CD4-positive, alpha-beta T cell treated with Interleukin-4 for 1 hour (primary cell): ENCODE data around the gene P2RY2.
"Not testable (repeated sequence)": the region's sequence is repeated elsewhere in the genome, so short reads cannot be mapped to it uniquely, and the experiment has no call there.

ENCODE experiments used
- DNase-seq, 2 donors: peaks; one replicate each; pipeline ENCODE4 v3.0.0-alpha.2; 2020 to 2022

The P2RY2 gene

DNA sequence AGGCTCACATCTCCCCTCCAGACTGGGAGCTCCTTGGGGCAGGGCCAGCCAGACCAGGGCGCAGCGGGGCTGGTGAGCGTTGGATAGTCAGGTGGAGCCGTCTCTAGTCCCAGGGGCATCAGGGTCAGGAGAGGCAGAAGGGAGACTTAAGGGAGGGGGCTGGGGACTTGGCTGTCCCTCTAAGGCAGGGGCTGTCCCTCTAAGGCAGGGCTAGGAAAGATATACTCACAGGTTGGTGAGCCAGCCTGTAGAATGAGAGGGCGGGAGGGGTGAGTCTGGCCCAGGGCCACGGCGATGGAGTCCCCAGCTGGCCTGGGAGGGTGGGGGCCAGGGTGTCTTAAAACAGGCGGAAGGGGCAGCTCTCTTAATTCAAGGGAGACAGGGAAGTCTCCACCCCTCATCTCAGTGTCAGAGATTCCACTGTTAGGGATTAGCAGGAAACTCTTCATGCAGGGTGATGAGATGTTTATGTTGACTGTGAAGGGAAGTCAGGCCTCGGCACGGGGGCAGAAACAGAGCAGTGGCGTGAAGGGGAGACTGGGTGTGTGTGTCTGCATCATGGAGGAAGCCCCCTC, 11.3 kb downstream of the P2RY2 start:
- no peak for DNase-seq

DNA sequence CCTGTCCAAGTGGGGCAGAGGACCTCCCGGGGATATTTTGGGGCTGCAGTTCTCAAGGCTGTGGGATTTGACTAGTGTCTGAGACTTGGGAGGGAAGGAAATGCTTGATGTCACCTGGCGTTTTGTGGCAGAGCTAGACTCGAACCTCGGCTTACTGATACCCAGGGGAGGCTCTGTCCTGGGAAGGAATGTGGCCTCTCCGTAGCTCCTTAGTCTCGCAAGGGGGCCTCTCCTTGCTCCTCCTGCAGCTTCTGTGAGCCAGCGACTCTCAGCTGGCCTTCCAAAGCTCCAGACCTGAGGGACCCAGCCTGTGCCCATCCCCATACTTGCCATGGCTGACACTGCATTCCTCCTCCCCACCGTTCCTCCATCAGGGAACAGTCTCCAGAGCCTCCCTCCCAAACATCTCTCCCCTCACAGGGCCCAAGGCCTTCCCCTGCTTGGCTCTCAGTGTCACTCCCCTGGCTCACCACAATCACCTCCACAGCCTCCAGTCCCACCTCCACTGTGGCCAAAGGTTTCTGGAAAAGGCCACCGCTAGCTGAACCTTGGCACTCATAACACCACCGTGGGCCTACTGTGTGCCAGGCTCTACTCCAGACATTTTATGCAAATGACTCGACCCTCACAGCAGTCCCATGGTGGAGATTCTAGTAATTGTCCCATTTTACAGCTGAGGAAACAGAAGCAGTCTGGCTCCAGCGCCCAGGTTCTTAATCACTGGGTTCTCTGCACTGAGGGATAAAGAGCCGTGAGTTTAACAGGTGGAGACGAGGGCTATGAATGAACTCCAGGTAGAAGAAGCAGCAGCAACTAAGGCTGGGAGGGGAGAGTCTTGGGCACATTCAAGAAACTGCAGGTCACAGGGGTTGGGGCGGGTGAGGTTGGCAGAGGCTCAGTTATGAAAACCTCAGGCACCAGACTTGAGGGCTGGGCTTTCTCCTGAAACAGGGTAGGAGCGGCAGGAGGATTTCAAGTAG, 12.1 kb downstream of the P2RY2 start:
- DNase-seq, result no peak

DNA sequence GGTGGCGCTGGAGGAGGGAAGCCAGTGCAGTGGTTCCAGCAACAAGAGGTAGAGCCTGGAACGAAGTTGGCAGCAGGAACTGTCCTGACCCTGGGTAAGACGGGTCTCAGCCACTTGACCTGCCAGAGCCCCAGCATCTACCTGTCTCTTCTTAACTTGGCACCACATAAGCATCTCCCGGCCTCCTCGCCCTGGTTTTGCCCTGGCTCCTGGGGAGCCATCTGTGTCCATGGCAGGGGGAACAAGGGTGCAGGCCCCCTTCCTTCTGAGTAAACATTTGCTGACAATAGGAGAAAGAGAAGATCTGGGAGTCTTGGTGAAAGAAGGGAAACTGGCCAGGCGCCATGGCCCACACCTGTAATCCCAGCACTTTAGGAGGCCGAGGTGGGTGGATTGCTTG, 12.8 kb downstream of the P2RY2 start:
- no peak for DNase-seq

DNA sequence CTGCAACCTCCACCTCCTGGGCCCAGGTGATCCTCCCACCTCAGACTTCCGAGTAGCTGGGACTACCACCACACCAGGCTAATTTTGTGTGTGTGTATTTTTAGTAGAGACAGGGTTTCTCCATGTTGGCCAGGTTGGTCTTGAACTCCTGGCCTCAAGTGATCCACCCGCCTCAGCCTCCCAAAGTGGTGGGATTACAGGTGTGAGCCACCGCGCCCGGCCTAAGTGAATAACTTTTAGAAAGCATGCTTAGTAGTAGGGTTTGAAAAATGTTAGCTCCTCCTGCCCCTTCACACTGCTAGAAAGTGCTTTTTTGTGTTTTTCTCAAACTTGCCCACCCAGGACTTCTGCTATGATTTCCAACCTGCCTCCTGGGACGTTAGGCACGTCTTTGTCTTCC, 14.4 kb downstream of the P2RY2 start:
- not testable (repeated sequence) for DNase-seq

DNA sequence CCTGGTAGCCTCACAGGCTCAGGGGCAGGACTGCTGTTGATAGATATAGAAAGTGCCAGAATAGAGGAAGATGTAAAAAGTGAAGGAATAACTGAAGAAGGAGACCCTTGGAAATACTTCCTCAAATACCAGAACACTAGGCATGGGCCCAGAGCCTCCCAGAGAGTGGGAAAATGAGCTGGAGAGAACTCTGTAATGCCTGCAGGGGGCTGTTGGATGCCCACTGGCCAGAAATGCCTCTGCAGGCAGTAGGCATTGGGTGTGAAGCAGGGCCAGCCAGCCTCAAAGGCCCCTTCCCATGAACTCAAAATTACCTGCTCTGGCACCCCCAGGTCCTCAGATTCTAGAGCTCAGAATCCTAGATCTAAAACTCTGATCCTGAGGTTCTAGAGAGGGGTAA, 15.1 kb downstream of the P2RY2 start:
- no peak for DNase-seq

DNA sequence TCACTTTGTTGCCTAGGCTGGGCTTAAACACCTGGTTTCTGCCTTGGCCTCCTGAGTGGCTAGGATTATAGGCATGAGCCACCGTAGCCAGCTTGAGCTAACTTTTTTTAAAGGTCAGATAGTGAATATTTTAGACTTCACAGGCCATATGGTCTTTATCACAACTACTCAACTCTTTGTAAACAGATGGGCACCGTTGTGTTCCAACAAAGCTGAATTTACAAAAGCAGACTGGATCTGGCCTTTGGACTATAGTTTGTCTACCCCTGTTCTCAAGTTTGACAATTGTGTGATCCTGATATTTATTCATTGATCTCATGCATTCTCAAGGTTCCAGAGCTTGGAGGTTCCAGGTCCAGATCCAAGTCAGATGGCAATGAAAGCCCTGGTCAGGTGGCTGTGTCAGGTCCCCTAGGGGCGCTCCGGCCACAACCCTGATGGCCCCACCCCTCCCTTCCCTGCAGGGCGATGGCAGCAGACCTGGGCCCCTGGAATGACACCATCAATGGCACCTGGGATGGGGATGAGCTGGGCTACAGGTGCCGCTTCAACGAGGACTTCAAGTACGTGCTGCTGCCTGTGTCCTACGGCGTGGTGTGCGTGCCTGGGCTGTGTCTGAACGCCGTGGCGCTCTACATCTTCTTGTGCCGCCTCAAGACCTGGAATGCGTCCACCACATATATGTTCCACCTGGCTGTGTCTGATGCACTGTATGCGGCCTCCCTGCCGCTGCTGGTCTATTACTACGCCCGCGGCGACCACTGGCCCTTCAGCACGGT, 15.8 kb downstream of the P2RY2 start:
- DNase-seq, result no peak

DNA sequence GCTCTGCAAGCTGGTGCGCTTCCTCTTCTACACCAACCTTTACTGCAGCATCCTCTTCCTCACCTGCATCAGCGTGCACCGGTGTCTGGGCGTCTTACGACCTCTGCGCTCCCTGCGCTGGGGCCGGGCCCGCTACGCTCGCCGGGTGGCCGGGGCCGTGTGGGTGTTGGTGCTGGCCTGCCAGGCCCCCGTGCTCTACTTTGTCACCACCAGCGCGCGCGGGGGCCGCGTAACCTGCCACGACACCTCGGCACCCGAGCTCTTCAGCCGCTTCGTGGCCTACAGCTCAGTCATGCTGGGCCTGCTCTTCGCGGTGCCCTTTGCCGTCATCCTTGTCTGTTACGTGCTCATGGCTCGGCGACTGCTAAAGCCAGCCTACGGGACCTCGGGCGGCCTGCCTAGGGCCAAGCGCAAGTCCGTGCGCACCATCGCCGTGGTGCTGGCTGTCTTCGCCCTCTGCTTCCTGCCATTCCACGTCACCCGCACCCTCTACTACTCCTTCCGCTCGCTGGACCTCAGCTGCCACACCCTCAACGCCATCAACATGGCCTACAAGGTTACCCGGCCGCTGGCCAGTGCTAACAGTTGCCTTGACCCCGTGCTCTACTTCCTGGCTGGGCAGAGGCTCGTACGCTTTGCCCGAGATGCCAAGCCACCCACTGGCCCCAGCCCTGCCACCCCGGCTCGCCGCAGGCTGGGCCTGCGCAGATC, 16.5 kb downstream of the P2RY2 start:
- no peak for DNase-seq

DNA sequence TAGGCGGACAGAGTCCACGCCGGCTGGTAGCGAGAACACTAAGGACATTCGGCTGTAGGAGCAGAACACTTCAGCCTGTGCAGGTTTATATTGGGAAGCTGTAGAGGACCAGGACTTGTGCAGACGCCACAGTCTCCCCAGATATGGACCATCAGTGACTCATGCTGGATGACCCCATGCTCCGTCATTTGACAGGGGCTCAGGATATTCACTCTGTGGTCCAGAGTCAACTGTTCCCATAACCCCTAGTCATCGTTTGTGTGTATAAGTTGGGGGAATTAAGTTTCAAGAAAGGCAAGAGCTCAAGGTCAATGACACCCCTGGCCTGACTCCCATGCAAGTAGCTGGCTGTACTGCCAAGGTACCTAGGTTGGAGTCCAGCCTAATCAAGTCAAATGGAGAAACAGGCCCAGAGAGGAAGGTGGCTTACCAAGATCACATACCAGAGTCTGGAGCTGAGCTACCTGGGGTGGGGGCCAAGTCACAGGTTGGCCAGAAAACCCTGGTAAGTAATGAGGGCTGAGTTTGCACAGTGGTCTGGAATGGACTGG, 17.2 kb downstream of the P2RY2 start:
- no peak for DNase-seq

DNA sequence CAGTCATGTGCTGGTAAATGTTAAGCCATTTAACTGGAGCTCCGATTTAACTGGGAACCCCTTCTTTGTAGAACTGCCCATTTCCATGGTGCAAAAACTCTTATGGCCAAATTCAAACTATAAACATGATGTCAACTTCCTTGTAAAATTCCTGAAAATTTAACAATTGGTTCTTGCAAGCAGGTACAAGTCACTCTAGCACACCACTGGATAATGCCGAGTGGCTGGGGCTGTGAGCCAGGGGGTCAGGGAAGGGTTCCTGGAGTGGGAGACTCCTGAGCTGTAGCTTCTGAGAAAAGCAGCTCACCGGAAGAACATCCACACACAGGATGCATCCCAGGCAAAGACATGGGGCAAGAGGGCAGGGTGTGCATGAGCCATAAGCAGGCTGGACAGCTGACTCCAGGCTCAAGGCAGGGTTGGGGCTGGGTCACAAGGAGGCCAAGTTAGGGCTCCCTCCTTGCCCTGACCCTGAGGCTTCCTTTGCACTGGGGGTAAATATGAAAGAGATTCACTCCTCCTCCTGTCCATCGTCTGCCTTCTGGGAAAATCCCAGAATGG, 18.2 kb downstream of the P2RY2 start:
- DNase-seq, result no peak

DNA sequence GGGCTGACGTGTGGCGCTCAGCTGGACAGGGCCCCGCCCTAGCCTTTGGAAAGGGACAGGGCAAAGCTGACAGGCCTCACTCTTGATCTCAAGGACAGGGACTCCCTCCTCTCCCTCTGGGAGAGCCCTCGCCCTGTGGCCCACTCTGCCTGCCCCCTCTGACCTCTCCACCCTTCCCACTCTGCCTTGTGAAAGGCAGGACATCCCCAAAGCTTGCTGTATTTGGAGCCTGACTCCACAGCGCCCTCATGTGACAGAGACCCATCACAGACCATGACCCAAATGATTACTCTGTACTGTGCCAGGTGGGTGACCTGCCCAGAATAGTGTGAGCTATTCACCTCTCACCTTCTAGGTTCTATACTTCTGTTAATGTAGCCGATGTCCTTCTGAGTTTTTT, 18.8 kb downstream of the P2RY2 start:
- peak; percentile 13 to 49 for DNase-seq

DNA sequence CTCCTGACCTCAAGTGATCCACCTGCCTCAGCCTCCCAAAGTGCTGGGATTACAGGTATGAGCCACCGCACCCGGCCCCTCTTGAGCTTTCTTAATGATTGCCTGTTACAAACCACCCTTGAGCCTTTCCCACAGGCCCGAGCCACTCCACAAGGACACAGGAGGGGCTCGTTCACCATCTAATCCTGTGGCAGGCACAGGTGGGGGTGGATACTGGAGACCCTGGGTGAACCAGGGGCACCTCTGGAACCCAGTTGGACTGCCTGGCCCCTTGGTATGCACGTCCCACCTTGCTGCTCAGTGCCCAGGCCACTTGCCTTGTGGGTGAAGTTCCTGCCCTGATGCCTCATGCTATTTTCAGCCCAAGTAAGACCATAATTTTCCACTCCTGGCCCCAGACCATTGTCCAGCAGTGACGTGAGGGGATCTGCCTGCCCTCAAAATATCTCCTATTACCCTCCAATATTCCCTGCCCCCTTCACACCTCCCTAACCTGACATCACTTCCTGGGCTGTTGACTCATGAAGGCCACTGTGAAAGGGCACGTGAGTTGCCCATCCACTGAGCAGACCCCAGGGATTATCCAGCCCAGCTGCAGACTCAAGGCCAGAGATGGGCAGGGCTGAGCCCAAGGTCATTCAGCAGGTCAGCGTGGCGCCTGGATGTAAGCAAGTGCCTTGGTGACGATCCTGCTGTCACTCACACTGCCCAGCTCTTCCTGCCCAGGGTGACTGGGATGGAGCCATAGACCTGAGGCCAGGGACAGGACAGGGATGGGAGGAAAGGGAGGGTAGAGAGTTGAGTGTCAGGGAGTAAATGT, 19.6 kb downstream of the P2RY2 start:
- no peak for DNase-seq

DNA sequence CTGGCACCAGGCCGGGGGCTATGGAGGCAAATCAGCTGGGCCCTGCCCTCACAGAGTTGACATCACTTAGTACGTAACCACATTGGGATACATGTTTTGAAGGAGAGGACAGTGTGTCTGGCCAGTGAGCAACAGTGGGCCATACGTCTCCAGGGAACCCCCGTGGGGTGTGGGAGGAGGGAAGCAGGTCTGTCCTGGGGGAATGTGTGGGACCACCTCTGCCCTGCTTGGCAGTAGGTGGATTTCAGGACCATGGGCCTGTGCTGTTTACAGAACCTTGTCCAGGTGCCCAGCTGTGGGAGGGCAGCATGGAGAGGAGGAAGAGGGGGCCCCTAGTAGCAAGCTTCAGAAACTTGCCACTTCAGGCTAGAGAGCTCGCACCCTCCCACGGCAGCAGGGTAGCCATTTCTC, 21.0 kb downstream of the P2RY2 start:
- DNase-seq, result no peak

DNA sequence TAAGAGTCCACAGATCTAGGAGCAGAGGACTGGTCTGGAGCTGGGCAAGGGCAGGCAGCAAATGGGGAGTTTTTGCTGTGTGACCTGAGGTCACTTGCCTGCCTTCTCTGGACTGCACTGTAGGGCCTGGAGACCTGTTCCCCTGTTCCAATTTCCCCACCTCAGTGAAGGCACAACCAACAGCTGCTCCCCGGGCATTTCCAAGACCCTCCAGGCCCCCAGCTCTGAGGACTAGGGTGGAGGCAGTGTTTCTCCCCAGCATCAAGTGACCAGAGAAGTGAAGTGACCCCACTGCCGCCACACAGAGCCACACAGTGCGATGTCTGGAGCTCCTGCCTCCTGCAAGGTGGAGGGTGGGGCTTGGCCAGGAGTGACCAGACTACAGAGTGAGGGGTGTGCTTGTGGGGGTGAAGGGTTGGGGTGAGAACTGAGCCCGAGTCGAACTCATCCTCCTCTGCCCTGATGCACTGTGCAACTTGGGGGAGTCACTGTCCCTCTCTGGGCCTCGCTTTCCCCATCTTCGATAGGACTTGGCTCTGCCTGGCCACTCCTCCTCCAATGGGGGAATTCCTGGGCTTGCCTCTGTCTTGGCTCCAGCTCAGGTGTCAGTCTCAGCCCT, 21.6 kb downstream of the P2RY2 start:
- no peak for DNase-seq

DNA sequence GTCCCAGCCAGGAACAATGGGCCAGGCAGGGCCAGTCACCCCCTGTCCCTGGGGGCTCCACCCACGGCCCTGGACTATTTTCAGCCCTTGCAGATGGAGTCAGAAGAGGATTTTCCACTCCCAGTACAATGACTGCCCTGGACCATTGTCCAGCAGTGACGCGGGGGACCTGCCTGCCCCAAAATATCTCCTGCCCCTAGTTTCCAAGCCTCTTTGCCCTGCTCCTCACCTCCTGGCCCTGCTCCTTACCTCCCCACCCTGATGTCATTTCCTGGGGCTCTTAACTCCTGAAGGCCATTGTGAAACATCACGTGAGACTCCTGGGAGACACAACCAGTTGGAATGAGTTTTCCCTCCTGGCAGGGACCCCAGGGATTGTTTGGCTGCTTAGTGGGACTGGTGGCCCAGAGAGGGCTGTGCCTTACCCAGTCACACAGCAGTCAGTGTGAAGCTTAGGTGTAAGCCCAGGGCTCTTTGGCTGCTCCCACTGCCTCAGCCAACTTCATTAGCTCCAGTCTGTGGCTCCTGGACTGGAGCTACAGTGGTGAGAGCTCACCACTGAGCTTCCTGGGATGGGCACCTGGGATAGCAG, 22.2 kb downstream of the P2RY2 start:
- DNase-seq, result no peak

DNA sequence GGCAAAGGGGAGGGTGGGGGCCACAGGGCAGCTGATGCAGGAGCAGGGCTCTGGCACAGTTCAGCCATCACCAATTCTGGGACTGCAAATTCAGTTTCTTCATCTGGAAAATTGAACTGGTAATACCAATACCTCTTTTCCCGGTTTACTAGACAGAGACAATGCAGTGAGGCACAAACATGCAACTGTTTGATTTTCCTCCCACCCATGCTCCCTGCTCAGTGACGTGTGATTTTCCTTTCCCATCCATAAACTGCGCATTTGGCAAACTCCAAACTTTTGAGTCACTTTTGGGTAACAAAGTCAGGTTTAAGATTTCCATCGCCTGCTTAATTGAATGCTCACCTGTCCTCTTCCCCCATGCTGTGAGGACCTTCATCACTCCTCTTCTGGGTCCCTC, 23.2 kb downstream of the P2RY2 start:
- DNase-seq, result no peak

DNA sequence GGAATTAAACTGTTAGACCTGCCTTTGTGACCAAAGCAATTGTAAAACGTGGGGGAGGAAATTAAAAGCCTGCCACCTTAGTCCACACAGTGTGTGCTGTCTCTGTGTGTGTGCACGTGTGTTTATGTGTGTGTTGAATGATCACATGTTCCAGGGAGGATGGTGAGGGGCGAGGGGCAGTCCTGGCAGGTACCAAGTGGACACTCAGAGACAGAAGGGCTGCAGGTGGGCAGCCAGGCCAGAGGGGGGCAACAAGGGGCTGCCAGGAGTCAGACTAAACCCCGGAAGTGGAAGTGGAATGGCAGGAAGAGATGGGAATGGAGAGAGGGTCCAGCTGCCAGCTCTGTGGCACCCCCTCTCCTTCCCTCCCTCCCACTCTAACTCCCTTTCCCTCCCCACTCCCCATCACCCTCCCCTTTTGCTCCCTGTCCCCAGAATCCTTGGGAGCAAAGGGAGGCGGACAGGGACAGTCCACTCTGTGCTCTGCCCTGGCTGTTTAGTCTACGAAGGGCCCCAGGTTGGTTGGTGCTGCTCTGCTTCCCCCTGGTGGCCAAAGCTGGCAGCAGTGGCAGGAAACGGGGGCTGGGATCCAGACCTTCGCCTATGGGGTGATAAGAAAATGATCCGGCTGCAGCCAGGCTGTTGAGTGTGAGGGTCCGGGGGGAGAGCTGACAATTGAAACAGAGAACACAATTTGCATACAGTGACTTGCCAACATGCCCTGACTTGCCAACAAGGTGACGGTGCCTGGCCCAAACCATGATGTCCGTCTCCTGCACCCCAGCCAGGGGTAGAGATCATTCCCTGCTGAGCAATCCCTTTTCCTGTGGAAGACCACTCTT, 24.4 kb downstream of the P2RY2 start:
- DNase-seq, result peak; percentile 54 to 65

DNA sequence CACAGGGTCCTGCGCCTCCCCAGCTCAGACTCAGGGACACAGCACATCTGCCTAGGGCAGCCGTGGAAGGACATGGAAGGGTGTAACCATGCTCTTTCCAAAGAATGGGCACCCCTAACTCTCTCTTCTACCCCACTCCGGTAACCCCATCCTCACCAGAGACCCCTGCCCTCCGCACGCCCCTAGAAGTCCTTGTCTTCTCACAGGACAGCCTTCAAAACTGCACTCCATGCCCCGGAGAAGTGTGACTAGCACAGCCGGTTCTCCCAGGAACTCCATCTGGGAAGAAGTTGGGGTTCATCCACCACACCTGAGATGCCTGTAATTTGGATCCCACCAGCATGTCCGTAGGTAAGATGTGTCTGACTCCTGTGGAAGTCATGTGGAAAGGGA, 25.0 kb downstream of the P2RY2 start:
- DNase-seq, result no peak

DNA sequence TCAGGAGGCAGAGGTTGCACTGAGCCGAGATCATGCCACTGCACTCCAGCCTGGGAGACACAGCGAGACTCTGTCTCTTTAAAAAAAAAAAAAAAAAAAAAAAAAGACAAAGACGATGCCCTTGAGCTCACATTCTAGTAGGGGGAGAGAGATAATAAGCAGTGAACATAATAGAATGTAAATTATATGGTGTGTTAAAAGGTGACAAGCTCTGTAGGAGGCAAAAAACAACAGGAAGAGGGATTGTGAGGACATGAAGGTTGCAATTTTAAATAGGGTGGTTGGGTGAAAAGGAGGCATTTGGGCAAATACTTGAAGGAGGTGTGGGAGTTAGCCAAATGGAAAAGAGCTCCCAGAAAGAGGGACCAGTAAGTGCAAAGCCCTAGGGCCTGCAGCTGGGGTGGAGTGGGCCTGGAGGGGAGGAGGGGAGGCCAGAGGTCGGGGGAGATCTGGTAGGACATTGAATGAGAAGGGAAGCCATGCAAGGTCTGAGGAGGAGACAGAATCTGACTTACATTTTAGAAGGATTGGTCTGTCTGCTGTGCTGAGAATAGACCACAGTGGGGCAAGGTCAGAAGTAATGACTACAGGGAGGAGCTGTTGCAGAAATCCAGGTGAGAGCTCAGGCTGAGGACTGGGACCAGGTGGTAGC, 26.6 kb downstream of the P2RY2 start:
- DNase-seq, result no peak

DNA sequence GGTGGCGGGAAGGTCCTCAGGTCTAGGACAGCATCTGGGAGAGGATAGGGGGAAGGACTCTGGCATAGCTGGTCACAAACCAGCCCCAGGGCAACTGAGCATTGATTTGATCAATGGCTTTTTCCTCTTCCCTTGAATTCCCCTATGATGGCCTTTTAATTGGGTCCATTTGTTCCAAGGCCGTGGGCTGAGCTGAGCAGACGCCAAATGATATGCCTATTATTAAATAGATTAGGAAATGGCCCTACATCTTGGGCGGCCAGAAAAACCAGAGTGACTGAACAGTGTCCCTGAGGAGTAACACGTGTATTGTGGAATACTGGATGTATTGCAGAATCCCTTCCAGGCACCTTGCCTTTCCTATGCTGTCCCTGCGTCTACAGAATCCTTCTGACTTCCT, 27.4 kb downstream of the P2RY2 start:
- no peak for DNase-seq
